AG09309 (cell line): ENCODE results near the gene NEMP2.
"Not testable (repeated sequence)": the region's sequence is repeated elsewhere in the genome, so short reads cannot be mapped to it uniquely, and the experiment has no call there.

Experiments
- DNase-seq: peaks from one replicate; pipeline ENCODE4 v3.0.0-alpha.2; 2010; ENCODE audit warnings: low read depth
- H3K4me3 ChIP-seq: 2 replicates; pipeline ENCODE4 v1.5.1; 2011; ENCODE audit warnings: mild to moderate bottlenecking, low read depth, low read length, moderate library complexity; ENCODE audit not compliant: control insufficient read depth
- TF ChIP-seq, protein P1 (sequence below): IDR thresholded peaks from 2 replicates; pipeline ENCODE4 v1.5.1; 2011; ENCODE audit warnings: mild to moderate bottlenecking, low read depth, low read length, inconsistent platforms; ENCODE audit not compliant: insufficient read depth, control insufficient read depth; ENCODE audit errors: missing control alignments

Gene NEMP2

DNA sequence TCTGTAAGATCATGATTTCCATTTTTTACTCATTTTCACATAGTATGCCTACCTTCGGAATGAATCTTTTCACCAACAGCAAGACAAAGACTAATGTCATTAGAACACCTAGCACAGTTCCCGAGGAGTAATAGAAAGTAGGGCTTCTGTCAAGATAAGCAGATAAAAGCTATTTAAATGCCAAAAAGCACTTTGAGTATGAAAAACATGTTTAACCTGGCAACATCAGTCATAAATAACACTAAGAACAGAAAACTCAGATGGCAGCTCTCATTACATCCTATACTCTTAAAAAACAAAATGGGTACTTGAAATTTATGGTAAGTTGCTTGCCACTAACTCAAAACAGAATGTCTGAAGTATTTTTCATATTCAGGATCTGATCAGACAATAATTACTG is 17.1 kb downstream of the NEMP2 start:
- no peak for DNase-seq
- H3K4me3 ChIP-seq, result no peak overlapping the region
- TF ChIP-seq, protein P1, sequence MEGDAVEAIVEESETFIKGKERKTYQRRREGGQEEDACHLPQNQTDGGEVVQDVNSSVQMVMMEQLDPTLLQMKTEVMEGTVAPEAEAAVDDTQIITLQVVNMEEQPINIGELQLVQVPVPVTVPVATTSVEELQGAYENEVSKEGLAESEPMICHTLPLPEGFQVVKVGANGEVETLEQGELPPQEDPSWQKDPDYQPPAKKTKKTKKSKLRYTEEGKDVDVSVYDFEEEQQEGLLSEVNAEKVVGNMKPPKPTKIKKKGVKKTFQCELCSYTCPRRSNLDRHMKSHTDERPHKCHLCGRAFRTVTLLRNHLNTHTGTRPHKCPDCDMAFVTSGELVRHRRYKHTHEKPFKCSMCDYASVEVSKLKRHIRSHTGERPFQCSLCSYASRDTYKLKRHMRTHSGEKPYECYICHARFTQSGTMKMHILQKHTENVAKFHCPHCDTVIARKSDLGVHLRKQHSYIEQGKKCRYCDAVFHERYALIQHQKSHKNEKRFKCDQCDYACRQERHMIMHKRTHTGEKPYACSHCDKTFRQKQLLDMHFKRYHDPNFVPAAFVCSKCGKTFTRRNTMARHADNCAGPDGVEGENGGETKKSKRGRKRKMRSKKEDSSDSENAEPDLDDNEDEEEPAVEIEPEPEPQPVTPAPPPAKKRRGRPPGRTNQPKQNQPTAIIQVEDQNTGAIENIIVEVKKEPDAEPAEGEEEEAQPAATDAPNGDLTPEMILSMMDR, result no peak

DNA sequence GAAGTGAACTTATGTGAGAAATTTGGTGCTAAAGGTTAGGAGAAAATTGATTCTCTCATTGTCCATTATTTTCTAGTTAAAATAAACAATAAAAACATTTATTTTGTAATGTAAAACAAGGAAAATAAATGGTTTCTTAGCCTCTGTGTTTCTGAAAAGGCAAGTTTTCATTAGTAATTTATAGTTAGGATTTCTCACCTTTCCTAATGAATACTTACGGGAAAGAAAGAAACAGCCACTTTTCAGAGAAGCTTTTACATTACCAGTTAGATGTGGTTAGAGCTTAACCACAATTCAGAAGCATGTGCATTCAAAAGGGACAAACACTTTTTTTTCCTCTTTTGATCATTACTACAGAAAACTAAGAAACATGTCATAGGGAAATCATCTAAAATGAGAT is 18.8 kb downstream of the NEMP2 start:
- H3K4me3 ChIP-seq, result no peak overlapping the region
- TF ChIP-seq, protein P1, result no peak
- DNase-seq, result no peak

DNA sequence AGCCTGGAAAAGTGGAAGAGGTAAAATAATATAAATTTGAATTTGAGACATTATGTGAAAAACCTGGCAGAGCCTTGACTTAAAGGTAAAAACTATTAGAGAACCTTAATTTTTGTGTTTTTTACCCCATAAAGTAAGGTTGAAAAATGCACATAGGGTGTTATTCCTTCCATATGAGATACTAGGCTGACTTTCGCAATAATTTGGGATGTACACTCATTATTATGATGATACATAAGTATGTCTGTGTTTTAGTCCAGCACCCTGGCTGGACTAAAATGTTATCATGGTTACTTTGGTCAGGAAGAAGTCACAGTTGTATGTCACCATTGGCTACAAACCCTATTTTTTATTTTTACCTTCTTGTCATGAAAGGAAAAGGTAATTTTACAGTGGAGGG is 19.8 kb downstream of the NEMP2 start:
- no peak for DNase-seq
- TF ChIP-seq, protein P1, result no peak
- no peak overlapping the region for H3K4me3 ChIP-seq

DNA sequence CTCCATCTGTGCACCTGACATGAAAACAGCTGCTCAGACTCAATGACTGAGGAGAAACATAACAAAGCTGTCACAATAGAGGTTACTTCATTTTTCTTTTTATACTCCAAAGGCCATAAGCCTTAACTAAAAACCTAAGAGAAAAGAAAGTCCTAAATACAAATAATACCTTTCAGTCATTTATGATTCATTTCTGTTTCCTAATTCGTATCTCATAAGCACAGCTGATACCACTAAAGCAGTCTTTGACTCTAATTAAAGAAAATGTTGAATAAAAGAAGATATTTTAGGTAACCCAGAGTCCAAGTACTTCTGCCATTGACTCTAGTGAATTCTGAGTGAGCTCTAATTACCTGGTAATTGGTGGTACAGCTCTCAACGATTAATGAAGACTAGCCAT is 20.6 kb downstream of the NEMP2 start:
- TF ChIP-seq, protein P1, result no peak
- no peak overlapping the region for H3K4me3 ChIP-seq
- no peak for DNase-seq

DNA sequence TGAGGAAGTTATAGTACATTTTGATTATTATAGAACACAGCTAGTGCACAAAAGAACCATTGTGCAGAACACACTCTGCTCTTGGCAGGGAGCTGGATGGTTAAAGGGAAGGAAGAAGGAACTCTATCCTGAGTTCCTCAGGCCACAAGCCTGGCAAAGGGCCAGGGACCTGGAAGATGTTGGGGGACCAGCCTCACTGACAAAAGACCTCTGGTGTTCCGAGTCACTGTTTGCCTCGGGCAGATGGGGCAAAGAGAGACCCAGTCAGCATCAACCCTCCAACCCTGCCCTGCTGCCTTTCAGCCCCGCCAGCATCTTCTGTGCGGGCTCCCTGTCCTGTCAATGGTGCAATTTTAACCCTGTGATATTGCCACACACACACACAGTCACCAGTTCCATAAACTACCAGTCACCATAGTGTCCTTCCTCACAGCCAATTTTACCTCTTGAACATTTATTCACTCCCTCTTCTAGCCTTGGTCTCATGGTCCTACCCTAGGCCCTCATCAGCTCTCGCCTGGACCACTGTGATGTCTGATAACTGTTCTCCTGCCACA is 21.9 kb downstream of the NEMP2 start:
- TF ChIP-seq, protein P1, result no peak
- DNase-seq, result no peak
- H3K4me3 ChIP-seq, result no peak overlapping the region

DNA sequence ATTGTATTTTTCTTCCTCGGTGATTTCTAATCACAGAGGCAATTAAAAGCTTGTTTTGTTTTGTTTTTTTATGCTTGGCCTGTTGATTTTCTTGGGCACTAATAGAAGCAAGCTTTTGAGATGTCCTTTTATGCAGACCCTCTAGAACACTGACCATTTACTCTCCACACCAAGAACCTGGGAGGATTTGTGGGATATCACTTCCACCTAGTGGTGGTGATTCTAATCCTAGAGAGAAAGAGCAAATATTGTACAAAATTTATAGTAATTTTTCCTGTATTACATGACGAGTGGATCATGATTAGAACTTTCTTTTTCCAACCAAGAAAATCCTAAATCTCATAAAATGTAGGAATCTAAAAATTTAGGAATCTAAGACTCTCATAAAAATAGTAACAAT is 23.4 kb downstream of the NEMP2 start:
- DNase-seq, result no peak
- TF ChIP-seq, protein P1, result peak; percentile 49
- H3K4me3 ChIP-seq, result no peak overlapping the region

DNA sequence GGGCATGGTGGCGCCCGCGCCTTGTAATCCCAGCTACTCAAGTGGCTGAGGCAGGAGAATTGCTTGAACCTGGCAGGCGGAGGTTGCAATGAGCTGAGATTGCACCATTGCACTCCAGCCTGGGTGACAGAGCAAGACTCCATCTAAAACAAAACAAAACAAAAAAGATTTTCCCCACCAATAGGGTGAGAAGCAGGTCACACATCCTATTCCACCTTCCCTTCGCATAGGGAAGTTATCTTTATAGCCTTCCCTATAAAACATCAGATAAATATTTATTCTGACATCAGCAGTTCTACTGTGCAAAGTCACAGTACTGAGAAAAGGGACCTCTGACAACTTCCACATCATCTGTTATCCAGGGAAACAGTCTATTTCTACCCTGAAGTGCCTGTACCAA is 24.6 kb downstream of the NEMP2 start:
- DNase-seq, H3K4me3 ChIP-seq: not testable (repeated sequence)
